ENCODE results near the gene LCOR.

The LCOR gene

GRCh38 chr10:96992721-96993120 lies 160.6 kb downstream of the LCOR start:
- H3K4me2 ChIP-seq (ENCODE audit: low read depth, low read length), result no peak overlapping the region
- H3K9me2 ChIP-seq (replicated peaks; ENCODE audit: insufficient read depth, low read length), result no peaks in the 10 kb centered on the region
- no peaks in the 10 kb centered on the region for H3K36me3 ChIP-seq (replicated peaks; ENCODE audit: insufficient read depth, low read length)
- H3K27ac ChIP-seq (ENCODE audit: low read length), result no peak overlapping the region
- no peak overlapping the region for H3K9ac ChIP-seq (ENCODE audit: low read length)
- H4K20me1 ChIP-seq (ENCODE audit: insufficient read depth, low read length), result no peaks in the 10 kb centered on the region
- H3K4me1 ChIP-seq (ENCODE audit: low read length), result 0 out of 2 replicates have a peak, but pooled peaks cover 9% of the 10 kb centered on the region
- no peaks in the 10 kb centered on the region for H3K9me3 ChIP-seq (replicated peaks; ENCODE audit: insufficient read depth, low read length)
- no peak overlapping the region for H3K4me3 ChIP-seq (ENCODE audit: low read length)
- TF ChIP-seq CTCF (IDR thresholded peaks at IDR 0.05; ENCODE audit: low read length) (no peak), EZH2 (optimal IDR thresholded peaks at IDR 0.05; ENCODE audit: low read depth, low read length) (no peak), EZH2phosphoT487 (IDR thresholded peaks at IDR 0.05; ENCODE audit: low read length) (no peak)
- H3K79me2 ChIP-seq (ENCODE audit: low read length), result no peaks in the 10 kb centered on the region
- H3K27me3 ChIP-seq (replicated peaks; ENCODE audit: insufficient read depth, low read length), result no peaks in the 10 kb centered on the region
- no peak for DNase-seq
- no peaks in the 10 kb centered on the region for H3F3A ChIP-seq (ENCODE audit: insufficient read depth, low read length)
- H2AFZ ChIP-seq (ENCODE audit: low read length), result no peak overlapping the region

GRCh38 chr10:96995851-96996250 lies 163.8 kb downstream of the LCOR start:
- Histone ChIP-seq H3K9me3 (replicated peaks; ENCODE audit: insufficient read depth, low read length) (no peaks in the 10 kb centered on the region), H3K27me3 (replicated peaks; ENCODE audit: insufficient read depth, low read length) (no peaks in the 10 kb centered on the region), H3K4me2 (ENCODE audit: low read depth, low read length) (no peak overlapping the region), H3F3A (ENCODE audit: insufficient read depth, low read length) (no peaks in the 10 kb centered on the region), H3K27ac (ENCODE audit: low read length) (no peak overlapping the region), H3K79me2 (ENCODE audit: low read length) (no peaks in the 10 kb centered on the region), H3K4me3 (ENCODE audit: low read length) (no peak overlapping the region), H3K36me3 (replicated peaks; ENCODE audit: insufficient read depth, low read length) (no peaks in the 10 kb centered on the region), H3K9ac (ENCODE audit: low read length) (no peak overlapping the region), H3K4me1 (ENCODE audit: low read length) (0 out of 2 replicates have a peak, but pooled peaks cover 9% of the 10 kb centered on the region), H4K20me1 (ENCODE audit: insufficient read depth, low read length) (no peaks in the 10 kb centered on the region), H2AFZ (ENCODE audit: low read length) (no peak overlapping the region), H3K9me2 (replicated peaks; ENCODE audit: insufficient read depth, low read length) (no peaks in the 10 kb centered on the region)
- no peak for DNase-seq
- TF ChIP-seq EZH2phosphoT487 (IDR thresholded peaks at IDR 0.05; ENCODE audit: low read length), result no peak
- TF ChIP-seq CTCF (IDR thresholded peaks at IDR 0.05; ENCODE audit: low read length), result no peak
- no peak for TF ChIP-seq EZH2 (optimal IDR thresholded peaks at IDR 0.05; ENCODE audit: low read depth, low read length)

GRCh38 chr10:96996275-96996965 lies 164.3 kb downstream of the LCOR start:
- H3K4me1 ChIP-seq (ENCODE audit: low read length), result 0 out of 2 replicates have a peak, but pooled peaks cover 8% of the 10 kb centered on the region
- no peak overlapping the region for H3K4me2 ChIP-seq (ENCODE audit: low read depth, low read length)
- DNase-seq, result no peak
- no peak overlapping the region for H3K27ac ChIP-seq (ENCODE audit: low read length)
- no peak overlapping the region for H3K4me3 ChIP-seq (ENCODE audit: low read length)
- no peaks in the 10 kb centered on the region for H3F3A ChIP-seq (ENCODE audit: insufficient read depth, low read length)
- no peaks in the 10 kb centered on the region for H3K79me2 ChIP-seq (ENCODE audit: low read length)
- H3K9me2 ChIP-seq (replicated peaks; ENCODE audit: insufficient read depth, low read length), result no peaks in the 10 kb centered on the region
- no peaks in the 10 kb centered on the region for H3K36me3 ChIP-seq (replicated peaks; ENCODE audit: insufficient read depth, low read length)
- TF ChIP-seq EZH2phosphoT487 (IDR thresholded peaks at IDR 0.05; ENCODE audit: low read length) (no peak), CTCF (IDR thresholded peaks at IDR 0.05; ENCODE audit: low read length) (no peak), EZH2 (optimal IDR thresholded peaks at IDR 0.05; ENCODE audit: low read depth, low read length) (no peak)
- H4K20me1 ChIP-seq (ENCODE audit: insufficient read depth, low read length), result no peaks in the 10 kb centered on the region
- no peak overlapping the region for H3K9ac ChIP-seq (ENCODE audit: low read length)
- no peaks in the 10 kb centered on the region for H3K27me3 ChIP-seq (replicated peaks; ENCODE audit: insufficient read depth, low read length)
- H2AFZ ChIP-seq (ENCODE audit: low read length), result no peak overlapping the region
- no peaks in the 10 kb centered on the region for H3K9me3 ChIP-seq (replicated peaks; ENCODE audit: insufficient read depth, low read length)
